ENCODE results near the gene MBOAT2.

Gene MBOAT2

GRCh38 chr2:8872821-8873432 is 130.6 kb downstream of the MBOAT2 start:
- DNase-seq (ENCODE audit: low read depth, low spot score): no peak
- no peak overlapping the region for H3K27ac ChIP-seq

GRCh38 chr2:8870441-8870840 is 133.0 kb downstream of the MBOAT2 start:
- no peak for DNase-seq (ENCODE audit: low read depth, low spot score)
- no peak overlapping the region for H3K27ac ChIP-seq

GRCh38 chr2:8867363-8867762 is 136.1 kb downstream of the MBOAT2 start:
- DNase-seq (ENCODE audit: low read depth, low spot score): no peak
- H3K27ac ChIP-seq: no peak overlapping the region

GRCh38 chr2:8863331-8863953 is 140.0 kb downstream of the MBOAT2 start:
- DNase-seq (ENCODE audit: low read depth, low spot score): no peak
- H3K27ac ChIP-seq: no peak overlapping the region

GRCh38 chr2:8862230-8862629 is 141.3 kb downstream of the MBOAT2 start:
- DNase-seq (ENCODE audit: low read depth, low spot score): no peak
- no peak overlapping the region for H3K27ac ChIP-seq

GRCh38 chr2:8861797-8862196 is 141.7 kb downstream of the MBOAT2 start:
- no peak overlapping the region for H3K27ac ChIP-seq
- DNase-seq (ENCODE audit: low read depth, low spot score): no peak

- DNase-seq (ENCODE audit: low read depth, low spot score): no peak
- H3K27ac ChIP-seq: peak overlapping the region; percentile 18
These were observed 143.2 kb downstream of the MBOAT2 start for GRCh38 chr2:8860239-8860638.

- DNase-seq (ENCODE audit: low read depth, low spot score): no peak
- H3K27ac ChIP-seq: no peak overlapping the region
These were observed 144.6 kb downstream of the MBOAT2 start for GRCh38 chr2:8858910-8859309.

GRCh38 chr2:8858264-8858663 is 145.2 kb downstream of the MBOAT2 start:
- H3K27ac ChIP-seq: no peak overlapping the region
- DNase-seq (ENCODE audit: low read depth, low spot score): no peak

GRCh38 chr2:8857709-8858108 is 145.8 kb downstream of the MBOAT2 start:
- DNase-seq (ENCODE audit: low read depth, low spot score): no peak
- H3K27ac ChIP-seq: no peak overlapping the region

GRCh38 chr2:8856176-8856575 is 147.3 kb downstream of the MBOAT2 start:
- no peak overlapping the region for H3K27ac ChIP-seq
- DNase-seq (ENCODE audit: low read depth, low spot score): no peak

GRCh38 chr2:8855010-8855409 is 148.5 kb downstream of the MBOAT2 start:
- DNase-seq (ENCODE audit: low read depth, low spot score): no peak
- no peak overlapping the region for H3K27ac ChIP-seq

GRCh38 chr2:8853426-8853825 is 150.1 kb downstream of the MBOAT2 start:
- DNase-seq (ENCODE audit: low read depth, low spot score): no peak
- no peak overlapping the region for H3K27ac ChIP-seq

- DNase-seq (ENCODE audit: low read depth, low spot score): no peak
- H3K27ac ChIP-seq: no peak overlapping the region
These were observed 151.5 kb downstream of the MBOAT2 start for GRCh38 chr2:8851811-8852560.

- no peak for DNase-seq (ENCODE audit: low read depth, low spot score)
- H3K27ac ChIP-seq: no peak overlapping the region
These were observed 152.5 kb downstream of the MBOAT2 start for GRCh38 chr2:8850845-8851487.

- peak overlapping the region; percentile 30 for H3K27ac ChIP-seq
These were observed 154.2 kb downstream of the MBOAT2 start for GRCh38 chr2:8849327-8849726.

GRCh38 chr2:8848328-8849100 is 155.0 kb downstream of the MBOAT2 start:
- peak overlapping the region; percentile 30 for H3K27ac ChIP-seq
- no peak for DNase-seq (ENCODE audit: low read depth, low spot score)

More at GRCh38 chr2:8849327-8849726, 154.2 kb downstream of the MBOAT2 start:
- no peak for DNase-seq (ENCODE audit: low read depth, low spot score)

- no peak for DNase-seq (ENCODE audit: low read depth, low spot score)
- peak overlapping the region; percentile 24 for H3K27ac ChIP-seq
These were observed 156.1 kb downstream of the MBOAT2 start for GRCh38 chr2:8847400-8847799.

- DNase-seq (ENCODE audit: low read depth, low spot score): no peak
- H3K27ac ChIP-seq: no peak overlapping the region
These were observed 161.6 kb downstream of the MBOAT2 start for GRCh38 chr2:8841932-8842331.

GRCh38 chr2:8840475-8841091 is 162.9 kb downstream of the MBOAT2 start:
- H3K27ac ChIP-seq: no peak overlapping the region

More at GRCh38 chr2:8840475-8841091, 162.9 kb downstream of the MBOAT2 start:
- no peak for DNase-seq (ENCODE audit: low read depth, low spot score)

Data from epithelial cell of prostate (primary cell).